Heart left ventricle (tissue), 16 donors: Measurements from ENCODE around the gene MAP1LC3B2. TPM values are rescaled to one million over a fixed set of nuclear protein-coding genes. Genes with fewer than 3 reads are reported as not detected.

Source experiments
- ATAC-seq, 4 donors: fragments of 200-7000 bp; cut with Tn5 transposase; one replicate each; pipeline ENCODE4 v1.9.1; 2020 to 2022; ENCODE audit warnings: moderate library complexity in 4 of 4, mild to moderate bottlenecking in 3 of 4, moderate number of reproducible peaks in 1 of 4
- DNase-seq, 5 donors: peaks; one replicate each; pipeline ENCODE4 v3.0.0-alpha.2; 2020
- H3K27ac ChIP-seq, 12 donors: fragments of 200-600 bp; sonication (generic) in 4 of 12; one replicate each; pipeline versions ENCODE4 v1.5.0 to v1.8.0; 2016 to 2022; ENCODE audit warnings: mild to moderate bottlenecking in 2 of 12
- H3K27me3 ChIP-seq, 9 donors: fragments of 200-600 bp; sonication (generic) in 2 of 9; one replicate each; pipeline versions ENCODE4 v1.5.1 to v1.8.0; 2016 to 2022; ENCODE audit warnings: mild to moderate bottlenecking in 3 of 9
- H3K36me3 ChIP-seq, 9 donors: fragments of 200-600 bp; sonication (generic) in 2 of 9; one replicate each; pipeline versions ENCODE4 v1.5.0 to v1.8.0; 2018 to 2022; ENCODE audit warnings: mild to moderate bottlenecking in 2 of 9
- H3K4me1 ChIP-seq, 12 donors: fragments of 200-600 bp; sonication (generic) in 4 of 12; one replicate each; pipeline versions ENCODE4 v1.5.0 to v1.8.0; 2016 to 2022; ENCODE audit warnings: mild to moderate bottlenecking in 3 of 12
- H3K4me3 ChIP-seq, 12 donors: fragments of 200-600 bp; sonication (generic) in 4 of 12; one replicate each; pipeline versions ENCODE4 v1.5.0 to v1.8.0; 2017 to 2022; ENCODE audit warnings: mild to moderate bottlenecking in 9 of 12, moderate library complexity in 4 of 12
- H3K9me3 ChIP-seq, 12 donors: fragments of 200-600 bp; sonication (generic) in 4 of 12; one replicate each; pipeline versions ENCODE4 v1.5.0 to v1.8.0; 2016 to 2022; ENCODE audit warnings: mild to moderate bottlenecking in 1 of 12
- POLR2A ChIP-seq, 2 donors: fragments of 450-650 bp; IDR thresholded peaks; one replicate each; pipeline ENCODE4 v1.6.1; 2017; ENCODE audit warnings: antibody characterized with exemption in 2 of 2, mild to moderate bottlenecking in 2 of 2, moderate library complexity in 2 of 2
- WGBS, 4 donors: extraction: QIAGEN DNeasy Blood & Tissue Kit in 2 of 4; methylation state at CpG; one replicate each; pipeline versions ENCODE4 v1.1.5 to v1.1.7; 2013 to 2018; 5-methylcytosine and 5-hydroxymethylcytosine counted together
- intact Hi-C, 10 donors: fragments of 100-400 bp; cut with DNase I; formaldehyde crosslinking; loops; one replicate each; pipeline versions ENCODE4 v1.11.1 to v1.14.2; 2022
- polyA plus RNA-seq, 2 donors: library from polyadenylated mRNA; stranded (reverse); fragments of 200-250 nt; gene quantifications; one replicate each; pipeline ENCODE4 v1.2.3, GENCODE V29; 2013
- total RNA-seq, 9 donors: library from RNA; depleted of rRNA in 2 of 9; stranded (reverse); fragments of >200 nt in 2 of 9; fragmentation: NEBNext Ultra II Directional in 3 of 9; extraction: Animal tissue kit (Norgen Biotek cat#: 25700) in 3 of 9; gene quantifications; one replicate each; pipeline versions ENCODE4 v1.1.0 to v1.2.4, GENCODE V29; 2016 to 2023
- TF ChIP-seq, protein P1 (sequence below), 12 donors: fragments of 200-600 bp; sonication (generic) in 4 of 12; IDR thresholded peaks; one replicate each; pipeline versions ENCODE4 v1.5.0 to v1.8.0; 2018 to 2022; ENCODE audit warnings: antibody characterized with exemption in 12 of 12, mild to moderate bottlenecking in 5 of 12
- donor health status: ischemic (EF 13 %, LVEDD 7.1; RV severe dilation, severe dysfunction).
- donor health status: healthy with polysubstance abuse.
- donor health status: DM: no; HTN: yes; CAD: no.
- donor health status: DM: no; HTN: no; CAD: no.
- donor health status: ischemic (EF 25% LVEDD 6.9; RV normal size, moderate dysfunction).
- donor health status: ischemic (EF 25% LVEDD 5.7; RV mildly dilated, moderate dysfunction).
- donor health status: healthy.
- donor health status: DM: yes; HTN: yes; CAD: no.
- donor health status: ischemic (EF 35%, LVEDD 5.7; RV mildly dilated, moderate dysfunction).
- donor health status: nonischemic (EF 11% LVEDD 7.7; RV severe dilation, severe dysfunction).
- donor health status: DM: yes; HTN: yes; CAD: no.
- donor health status: PGD.
- donor health status: ischemic (EF 29% LVEDD 5.4; RV normal size, mild dysfunction).
- donor health status: nonischemic (EF 23%, LVEDD 6.1; RV moderate dilation, normal function).

MAP1LC3B2 gene
- total and polyA plus RNA-seq, 11 donors: 0.91 to 5.4 (median 2.3) TPM

GRCh38 chr12:116626153-116626552 is 67.0 kb downstream of the MAP1LC3B2 start:
- no peaks in the 10 kb centered on the region for H3K36me3 ChIP-seq
- intact Hi-C loops: loop anchor here in 1 of 10 donors (10.0 kb wide), 1 partner anchor 69 kb away; no protein-coding TSS in a partner anchor
- H3K9me3 ChIP-seq: peaks cover 0 to 13% (median 0%) of the 10 kb centered on the region in 12 donors
- H3K4me3 ChIP-seq: no peak overlapping the region
- no peak overlapping the region for H3K27ac ChIP-seq
- ATAC-seq (no peak), DNase-seq (no peak)
- no peaks in the 10 kb centered on the region for H3K27me3 ChIP-seq
- no peak for TF ChIP-seq POLR2A (IDR thresholded peaks at IDR 0.05)
- TF ChIP-seq, protein P1, sequence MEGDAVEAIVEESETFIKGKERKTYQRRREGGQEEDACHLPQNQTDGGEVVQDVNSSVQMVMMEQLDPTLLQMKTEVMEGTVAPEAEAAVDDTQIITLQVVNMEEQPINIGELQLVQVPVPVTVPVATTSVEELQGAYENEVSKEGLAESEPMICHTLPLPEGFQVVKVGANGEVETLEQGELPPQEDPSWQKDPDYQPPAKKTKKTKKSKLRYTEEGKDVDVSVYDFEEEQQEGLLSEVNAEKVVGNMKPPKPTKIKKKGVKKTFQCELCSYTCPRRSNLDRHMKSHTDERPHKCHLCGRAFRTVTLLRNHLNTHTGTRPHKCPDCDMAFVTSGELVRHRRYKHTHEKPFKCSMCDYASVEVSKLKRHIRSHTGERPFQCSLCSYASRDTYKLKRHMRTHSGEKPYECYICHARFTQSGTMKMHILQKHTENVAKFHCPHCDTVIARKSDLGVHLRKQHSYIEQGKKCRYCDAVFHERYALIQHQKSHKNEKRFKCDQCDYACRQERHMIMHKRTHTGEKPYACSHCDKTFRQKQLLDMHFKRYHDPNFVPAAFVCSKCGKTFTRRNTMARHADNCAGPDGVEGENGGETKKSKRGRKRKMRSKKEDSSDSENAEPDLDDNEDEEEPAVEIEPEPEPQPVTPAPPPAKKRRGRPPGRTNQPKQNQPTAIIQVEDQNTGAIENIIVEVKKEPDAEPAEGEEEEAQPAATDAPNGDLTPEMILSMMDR (IDR thresholded peaks at IDR 0.05): no peak
- WGBS, 4 donors: 88 to 93% (median 92%) methylated on average over 5 of the region's 5 CpGs
- peaks cover 0 to 1% (median 0%) of the 10 kb centered on the region in 12 donors for H3K4me1 ChIP-seq

Other genes with a start within 250 kb of the MAP1LC3B2 start
- gene SPRING1, start 178.7 kb downstream of the MAP1LC3B2 start, total RNA-seq: 10 to 100 TPM in 6 of 9 donors, 1 to 10 TPM in 3; 8.2 to 24.4 (median 14.6) TPM
- gene SPRING1, start 178.7 kb downstream of the MAP1LC3B2 start, polyA plus RNA-seq: 10 to 100 TPM in 1 of 2 donors, 1 to 10 TPM in 1; 9.2 to 14.0 TPM
- gene RNFT2, start 178.9 kb downstream of the MAP1LC3B2 start, total RNA-seq: 1 to 10 TPM in 6 of 9 donors, under 1 TPM in 3; 0.58 to 2.4 (median 1.7) TPM
- gene RNFT2, start 178.9 kb downstream of the MAP1LC3B2 start, polyA plus RNA-seq: under 1 TPM; 0.68 to 0.72 TPM